Kasumi-1 (cell line): ENCODE results near the gene C13orf46.

Source experiments
- DNase-seq, 2 experiments: peaks; one replicate each; lab custom pipeline; 2025; lab: John Stamatoyannopoulos, UW

The C13orf46 gene

DNA sequence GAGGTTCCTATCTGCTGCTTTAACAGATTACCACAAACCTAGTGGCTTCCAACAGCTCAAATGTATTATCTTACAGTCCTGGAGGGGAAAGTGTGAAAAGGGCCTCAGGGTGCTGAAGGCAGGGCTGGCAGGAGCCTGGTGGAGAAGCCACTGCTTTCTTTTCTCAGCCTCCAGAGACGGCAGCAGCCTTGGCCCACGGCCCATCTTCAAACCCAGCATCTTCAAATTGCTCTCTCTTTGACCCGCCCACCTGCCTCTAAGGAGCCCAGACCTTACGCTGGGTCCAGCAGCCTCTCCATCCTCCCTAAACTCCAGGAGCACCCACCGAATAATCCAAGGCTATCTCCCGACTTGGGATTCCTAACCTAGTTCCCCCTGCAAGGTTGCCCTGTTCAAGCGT, 35.6 kb downstream of the C13orf46 start:
- no peak for DNase-seq

GRCh38 chr13:113937527-113938180, 36.2 kb downstream of the C13orf46 start:
- DNase-seq, result no peak

DNA sequence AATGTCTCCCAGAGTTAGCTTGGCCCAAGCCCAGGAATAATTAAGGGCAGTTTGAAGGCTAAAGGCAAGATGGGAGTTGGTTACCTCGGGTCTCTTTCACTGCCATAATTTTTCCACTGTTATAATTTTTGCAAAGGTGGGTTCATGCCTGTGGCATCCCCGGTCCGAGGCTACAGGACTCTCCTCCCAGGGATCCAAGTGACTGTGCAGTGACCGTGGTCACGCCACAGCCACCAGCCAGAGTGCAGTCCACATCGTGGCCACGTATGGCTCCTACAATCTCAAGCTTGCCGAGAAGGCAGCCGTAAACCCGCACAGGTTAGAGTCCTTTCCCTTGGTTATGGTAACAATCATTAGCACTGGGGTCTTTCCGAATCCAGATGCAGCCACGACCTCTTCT, 36.8 kb downstream of the C13orf46 start:
- no peak for DNase-seq

GRCh38 chr13:113936166-113936965, 37.5 kb downstream of the C13orf46 start:
- no peak for DNase-seq

DNA sequence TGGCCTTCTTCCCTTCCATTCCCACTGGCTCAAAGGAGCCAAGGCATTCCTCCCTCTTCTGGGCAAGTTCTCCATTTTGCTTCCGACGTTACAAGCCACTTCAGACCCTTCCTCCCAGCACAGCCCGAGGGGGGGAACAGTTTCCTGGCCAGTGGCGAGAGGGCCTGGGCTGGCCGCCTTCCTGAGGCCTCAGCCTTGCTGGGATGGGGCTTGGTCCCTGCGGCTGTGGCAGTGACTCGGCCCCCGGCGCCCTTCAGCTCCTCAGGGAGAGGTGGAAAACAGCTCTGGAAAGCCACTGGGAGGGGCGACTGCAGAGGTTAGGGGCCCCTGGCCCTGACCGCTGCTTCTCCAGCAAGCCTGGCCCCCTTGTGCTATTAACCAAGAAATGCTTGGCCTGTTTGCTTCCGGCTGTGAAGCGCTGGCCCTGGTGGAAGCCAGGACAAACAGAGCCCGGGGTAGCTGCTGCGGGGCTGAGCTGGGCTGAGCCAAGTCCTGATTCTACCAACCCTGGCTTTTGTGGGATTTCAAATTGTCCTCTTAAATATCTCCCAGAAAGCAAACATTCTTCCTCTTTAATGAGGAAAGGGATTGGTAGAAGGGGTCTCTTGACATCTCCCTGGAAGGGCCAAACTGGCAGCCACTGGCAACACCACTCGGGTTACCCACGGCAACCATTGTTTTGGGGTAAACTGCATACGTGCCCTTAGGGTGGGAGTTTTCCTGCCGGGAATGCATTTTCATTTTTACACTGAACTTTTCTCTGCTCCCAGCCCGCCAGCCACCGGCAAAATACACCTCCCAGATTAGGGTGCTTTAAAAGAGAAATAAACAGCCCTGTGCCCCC, 38.7 kb downstream of the C13orf46 start:
- DNase-seq, result no peak

- no peak for DNase-seq
Observed at GRCh38 chr13:113934576-113934975, 39.3 kb downstream of the C13orf46 start.

DNA sequence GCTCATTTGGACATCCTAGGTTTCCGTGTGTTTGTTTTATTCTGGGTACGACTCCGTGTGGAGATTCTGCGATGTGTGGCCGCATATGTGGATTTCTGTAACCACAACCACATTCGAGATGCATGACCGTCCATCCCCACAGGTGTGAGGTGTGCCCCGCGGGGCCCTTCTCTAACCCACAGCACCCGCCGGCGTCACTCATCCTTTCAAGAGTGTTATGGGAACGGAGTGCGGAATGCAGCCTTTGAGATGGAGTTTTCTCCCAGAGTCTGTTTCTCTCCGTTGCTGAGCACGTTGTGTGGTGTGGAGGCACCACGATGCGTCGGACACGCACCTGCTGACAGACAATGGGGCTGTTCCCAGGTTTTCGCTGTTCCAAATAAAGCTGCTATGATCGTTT, 40.0 kb downstream of the C13orf46 start:
- DNase-seq, result no peak

DNA sequence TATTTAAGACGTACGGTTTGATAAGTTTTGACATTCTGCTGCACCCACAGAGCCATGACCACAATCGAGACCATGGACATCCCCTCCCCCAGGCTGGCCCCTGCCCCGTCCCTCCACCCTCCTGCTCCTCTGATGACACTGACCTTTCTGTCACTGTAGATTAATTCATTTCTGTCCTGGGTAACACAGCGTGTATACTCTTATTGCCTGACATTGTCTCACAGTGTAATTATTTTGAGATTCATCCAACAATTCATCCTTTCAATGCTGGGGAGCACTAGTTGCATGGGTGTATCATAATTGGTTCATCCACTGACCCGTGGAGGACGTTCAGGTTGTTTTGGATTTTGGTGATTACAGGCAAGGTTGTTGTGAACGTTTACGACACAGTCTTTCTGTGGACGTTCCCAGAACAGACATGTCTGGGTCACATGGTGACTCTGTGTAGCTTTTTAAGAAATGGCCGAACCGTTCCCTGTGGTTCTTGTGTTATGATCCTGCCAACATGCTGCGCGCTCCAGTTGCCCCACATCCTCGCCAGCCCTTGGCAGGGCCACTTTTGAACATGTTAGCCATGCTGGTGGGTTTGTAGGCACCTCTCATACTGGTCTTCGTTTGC, 41.9 kb downstream of the C13orf46 start:
- no peak for DNase-seq

DNA sequence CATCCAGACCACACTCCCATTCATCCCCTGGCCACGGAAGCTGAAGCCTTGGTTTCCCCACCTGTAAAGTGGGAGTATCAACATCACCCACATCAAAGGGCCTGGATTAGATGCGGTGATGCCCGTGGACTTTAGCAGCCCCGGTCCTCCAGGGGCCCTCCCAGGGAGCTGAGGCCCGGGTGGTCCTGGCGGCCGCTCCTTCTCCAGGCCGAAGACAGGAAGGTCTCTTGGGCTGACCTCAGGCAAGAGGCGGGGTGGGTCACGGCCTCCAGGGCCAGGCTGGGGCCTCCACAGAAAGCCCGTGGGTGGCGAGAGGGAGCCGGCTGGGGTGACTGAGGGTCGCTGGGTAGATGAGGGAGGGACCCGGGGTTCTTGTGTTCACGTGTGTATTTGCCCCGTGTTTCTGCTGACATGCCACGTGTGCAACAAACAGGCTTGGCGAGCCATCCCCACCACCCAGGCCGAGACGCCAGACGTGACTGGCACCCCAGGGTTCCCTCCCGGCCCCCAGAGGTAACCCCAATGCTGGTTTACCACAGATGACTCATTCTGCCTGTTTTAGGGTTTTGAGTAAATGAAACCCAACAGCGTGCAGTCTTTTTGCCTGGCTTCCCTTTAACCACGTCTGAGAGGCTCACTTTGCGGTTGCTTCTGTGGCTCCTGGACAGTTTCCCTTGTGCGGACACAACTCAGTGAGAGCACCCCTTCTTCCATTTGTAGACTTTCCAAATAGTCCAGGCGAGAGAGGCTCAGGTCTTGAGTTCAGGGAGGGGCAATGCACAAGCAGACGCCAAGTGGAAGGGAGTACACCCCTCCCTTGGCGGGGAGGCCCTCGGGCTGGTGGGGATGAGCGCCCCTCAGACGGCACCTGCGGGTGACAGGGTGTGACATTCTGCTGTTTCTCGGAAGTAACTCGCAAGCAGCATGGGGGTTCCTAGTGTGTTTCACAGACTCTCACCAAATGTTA, 42.9 kb downstream of the C13orf46 start:
- DNase-seq, result peak in 1 of 2 experiments; percentile 7

DNA sequence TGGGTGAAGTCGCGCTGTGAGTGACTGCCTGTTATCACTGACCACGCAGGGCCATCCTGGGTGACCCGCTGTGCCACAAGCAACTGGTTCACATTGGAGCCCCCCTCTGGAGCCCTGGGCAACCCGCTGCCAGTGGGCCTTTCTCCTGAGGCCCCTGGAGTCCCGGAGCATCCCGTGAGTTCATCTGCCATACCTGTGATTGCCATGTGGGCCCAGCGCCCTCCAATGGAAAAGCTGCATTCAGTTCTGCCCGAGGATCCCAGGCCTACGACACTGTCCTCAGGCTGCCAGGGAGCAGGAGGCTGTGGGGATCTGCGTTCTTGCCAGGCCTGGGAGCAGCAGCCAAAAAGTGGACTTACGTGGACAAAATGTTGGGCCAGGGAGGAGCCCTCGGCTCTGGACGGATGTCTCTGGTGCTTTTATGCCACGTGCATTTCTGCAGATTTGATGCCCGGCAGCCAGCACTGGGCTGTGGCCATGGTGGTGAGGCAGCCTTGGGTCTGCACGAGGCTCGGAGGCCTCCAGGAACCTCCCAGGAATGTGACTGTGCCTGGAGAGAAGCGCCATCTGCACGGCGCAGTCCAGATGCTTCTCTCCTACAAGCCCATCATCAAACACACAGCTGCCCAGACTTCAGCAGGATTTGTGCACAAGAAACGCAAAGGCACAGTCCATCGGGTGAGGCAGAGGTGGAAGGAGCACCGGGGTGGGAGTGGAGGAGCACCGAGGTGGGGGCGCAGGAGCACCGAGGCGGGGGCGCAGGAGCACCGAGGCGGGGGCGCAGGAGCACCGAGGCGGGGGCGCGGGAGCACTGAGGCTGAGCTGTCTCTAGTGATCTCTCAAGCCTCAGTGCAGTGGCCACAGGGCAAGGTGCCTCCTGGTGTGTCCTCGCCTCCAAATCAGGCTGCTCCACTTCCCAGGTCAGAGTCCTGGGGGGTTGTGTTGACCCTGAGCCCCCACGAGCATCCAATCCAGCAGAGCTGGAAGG, 44.0 kb downstream of the C13orf46 start:
- DNase-seq, result no peak

GRCh38 chr13:113928685-113929627, 44.9 kb downstream of the C13orf46 start:
- no peak for DNase-seq

DNA sequence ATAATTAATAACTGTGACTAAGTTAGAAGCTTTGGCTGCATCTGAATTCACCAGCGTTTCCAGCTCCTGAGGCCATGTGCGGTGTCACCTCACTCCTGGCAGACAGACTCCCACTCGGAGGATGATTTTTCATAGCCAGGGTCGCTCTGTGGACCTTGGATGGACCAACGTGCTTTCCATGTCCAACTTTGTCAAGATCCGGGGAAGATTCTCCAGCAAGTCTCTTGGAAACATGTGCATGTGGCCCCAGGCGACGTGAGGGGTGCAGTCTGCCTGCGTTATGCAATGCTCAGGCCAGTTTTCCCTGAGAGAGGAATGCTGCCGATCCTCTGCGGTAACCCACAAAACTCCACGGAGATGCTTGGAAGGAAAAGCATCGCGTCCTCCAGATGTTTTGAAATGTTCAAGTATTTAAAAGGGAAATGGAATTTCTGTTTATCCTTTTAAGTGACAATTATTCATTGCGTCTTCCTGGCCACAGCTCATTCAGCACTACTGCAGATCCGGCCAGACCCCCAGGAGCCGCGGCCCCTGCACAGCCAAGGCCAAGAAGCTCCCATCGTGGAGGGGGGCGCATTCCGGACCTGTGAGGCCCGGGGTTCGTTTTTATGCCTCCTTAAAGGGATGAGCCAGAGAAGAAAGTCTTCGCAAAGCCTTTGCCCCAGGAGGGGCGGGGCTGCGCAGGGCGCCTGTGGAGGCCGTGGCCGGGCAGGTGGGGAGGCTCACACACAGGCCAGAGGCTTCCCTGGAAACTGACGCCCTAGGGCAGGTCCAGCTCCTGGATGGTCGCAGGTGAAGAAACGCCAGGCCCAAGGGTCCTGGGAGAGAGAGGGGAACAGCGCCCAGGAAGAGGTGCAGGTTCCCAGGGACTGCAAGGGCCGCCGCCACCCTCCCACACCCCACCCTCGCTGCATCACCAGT, 46.0 kb downstream of the C13orf46 start:
- DNase-seq, result no peak

- no peak for DNase-seq
Observed at GRCh38 chr13:113926951-113927660, 46.8 kb downstream of the C13orf46 start.

DNA sequence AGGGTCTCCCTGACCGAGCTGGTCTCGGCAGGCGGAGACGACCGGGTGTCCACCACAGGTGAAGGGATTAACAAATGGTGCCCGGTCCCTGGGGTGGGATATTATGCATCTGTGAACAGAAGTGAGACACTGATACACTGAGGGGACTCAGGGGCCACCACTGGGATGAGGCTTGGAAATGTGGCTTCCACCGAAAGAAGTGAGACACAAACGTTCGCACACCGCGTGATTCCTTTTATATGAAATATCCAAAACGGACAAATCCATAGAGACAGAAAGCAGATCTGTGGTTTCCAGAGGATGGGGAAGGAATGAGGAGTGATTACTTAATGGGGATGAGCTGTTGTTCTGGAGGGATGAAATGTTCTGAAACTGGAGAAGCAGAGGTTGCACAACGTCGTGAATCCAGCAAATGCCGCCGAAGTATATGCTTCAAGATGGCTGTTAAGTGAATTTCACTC, 47.5 kb downstream of the C13orf46 start:
- no peak for DNase-seq

DNA sequence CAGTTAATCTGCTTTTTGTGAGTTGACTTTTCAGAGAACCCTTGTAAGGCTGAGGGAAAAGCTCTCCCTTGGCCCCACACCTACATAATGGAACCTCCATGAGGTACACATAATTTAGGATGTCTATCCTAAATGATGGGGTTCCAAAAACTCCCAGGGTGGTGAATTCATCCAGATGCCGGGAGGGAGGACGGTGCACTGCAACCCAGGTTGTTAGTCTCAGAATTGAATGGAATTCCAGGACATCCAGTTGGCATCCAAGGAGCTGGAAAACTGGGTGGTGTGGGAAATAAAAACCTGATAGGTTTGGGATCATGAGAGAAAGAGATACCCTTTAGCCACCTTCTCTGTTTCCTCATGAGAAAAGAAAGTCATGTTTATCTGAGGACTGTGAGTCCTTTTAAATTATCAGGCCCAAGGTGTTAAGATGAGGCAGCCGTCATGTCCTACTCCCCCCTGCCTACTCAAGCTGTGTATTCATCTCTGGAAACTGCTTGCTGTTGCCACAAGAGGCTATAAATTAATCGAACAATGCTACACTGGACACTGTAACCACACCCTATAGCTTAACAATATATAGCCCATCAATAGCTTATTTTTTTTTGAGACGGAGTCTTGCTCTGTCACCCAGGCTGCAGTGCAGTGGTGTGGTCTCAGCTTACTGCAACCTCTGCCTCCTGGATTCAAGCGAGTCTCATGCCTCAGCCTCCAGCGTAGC, 49.5 kb downstream of the C13orf46 start:
- no peak for DNase-seq
